CD4-positive, alpha-beta T cell treated with Interferon gamma for 1 hour (primary cell): Measurements from ENCODE around the gene LYRM2.
A peak's percentile ranks its signal among the peaks of the same experiment; 100 is the strongest.
"Not testable (repeated sequence)": the region's sequence is repeated elsewhere in the genome, so short reads cannot be mapped to it uniquely, and the experiment has no call there.

Experiments used
- DNase-seq: peaks from one replicate; pipeline ENCODE4 v3.0.0-alpha.2; 2020

The LYRM2 gene

GRCh38 chr6:89644864-89645263 lies 6.3 kb upstream of the LYRM2 start:
- DNase-seq: no peak

GRCh38 chr6:89643406-89643805 lies 4.9 kb upstream of the LYRM2 start:
- DNase-seq: no peak

GRCh38 chr6:89642956-89643355 lies 4.4 kb upstream of the LYRM2 start:
- no peak for DNase-seq

GRCh38 chr6:89641581-89641980 lies 3.0 kb upstream of the LYRM2 start:
- DNase-seq: not testable (repeated sequence)

- no peak for DNase-seq
Measured at GRCh38 chr6:89640804-89641203, 2.3 kb upstream of the LYRM2 start.

- no peak for DNase-seq
Measured at GRCh38 chr6:89637960-89638319, 607 bp downstream of the LYRM2 start.

GRCh38 chr6:89636412-89636811 lies 2.1 kb downstream of the LYRM2 start:
- not testable (repeated sequence) for DNase-seq

- DNase-seq: no peak
Measured at GRCh38 chr6:89630488-89630887, 8.1 kb downstream of the LYRM2 start.

GRCh38 chr6:89623749-89624148 lies 14.8 kb downstream of the LYRM2 start:
- DNase-seq: no peak

GRCh38 chr6:89619567-89619966 lies 19.0 kb downstream of the LYRM2 start:
- DNase-seq: no peak

GRCh38 chr6:89618026-89618425 lies 20.5 kb downstream of the LYRM2 start:
- DNase-seq: no peak

- DNase-seq: no peak
Measured at GRCh38 chr6:89616531-89616930, 22.0 kb downstream of the LYRM2 start.

- DNase-seq: no peak
Measured at GRCh38 chr6:89615882-89616281, 22.7 kb downstream of the LYRM2 start.

- DNase-seq: no peak
Measured at GRCh38 chr6:89613790-89614189, 24.8 kb downstream of the LYRM2 start.

- DNase-seq: no peak
Measured at GRCh38 chr6:89612121-89612520, 26.4 kb downstream of the LYRM2 start.

- no peak for DNase-seq
Measured at GRCh38 chr6:89611666-89612065, 26.9 kb downstream of the LYRM2 start.

GRCh38 chr6:89610149-89610642 lies 28.4 kb downstream of the LYRM2 start:
- DNase-seq: peak; percentile 66

GRCh38 chr6:89605861-89606260 lies 32.7 kb downstream of the LYRM2 start:
- no peak for DNase-seq

GRCh38 chr6:89604653-89605052 lies 33.9 kb downstream of the LYRM2 start:
- DNase-seq: no peak

- DNase-seq: no peak
Measured at GRCh38 chr6:89602166-89602565, 36.4 kb downstream of the LYRM2 start.

GRCh38 chr6:89599727-89600126 lies 38.8 kb downstream of the LYRM2 start:
- no peak for DNase-seq

GRCh38 chr6:89597988-89598387 lies 40.6 kb downstream of the LYRM2 start:
- no peak for DNase-seq

GRCh38 chr6:89597372-89597771 lies 41.2 kb downstream of the LYRM2 start:
- DNase-seq: no peak

- no peak for DNase-seq
Measured at GRCh38 chr6:89596484-89596883, 42.1 kb downstream of the LYRM2 start.

GRCh38 chr6:89596056-89596455 lies 42.5 kb downstream of the LYRM2 start:
- DNase-seq: no peak

GRCh38 chr6:89591745-89592144 lies 46.8 kb downstream of the LYRM2 start:
- no peak for DNase-seq
